Activated CD8-positive, alpha-beta memory T cell treated with anti-CD3 and anti-CD28 coated beads for 4 hours (primary cell): ENCODE results near the gene BLOC1S3.

ENCODE experiments used
- DNase-seq, 2 donors: peaks; one replicate each; pipeline ENCODE4 v3.0.0-alpha.2; 2020; ENCODE audit warnings: low read depth in 2 of 2

The BLOC1S3 gene

GRCh38 chr19:45178262-45179071, at the start of gene BLOC1S3:
TSS of gene BLOC1S3 (plus strand) at chr19:45178784. CDS start at chr19:45179297, 513 bp downstream.
- DNase-seq: peak; percentile 98 to 100

- no peak for DNase-seq
Observed at GRCh38 chr19:45128806-45129205, 49.8 kb upstream of the BLOC1S3 start.

- DNase-seq: no peak
Observed at GRCh38 chr19:45130236-45130635, 48.3 kb upstream of the BLOC1S3 start.

GRCh38 chr19:45130888-45131615, 47.5 kb upstream of the BLOC1S3 start:
- DNase-seq: no peak

GRCh38 chr19:45133661-45134060, 44.9 kb upstream of the BLOC1S3 start:
- DNase-seq: no peak

- no peak for DNase-seq
Observed at GRCh38 chr19:45135176-45135885, 43.3 kb upstream of the BLOC1S3 start.

GRCh38 chr19:45136507-45137178, 41.9 kb upstream of the BLOC1S3 start:
- no peak for DNase-seq

GRCh38 chr19:45137179-45137761, 41.3 kb upstream of the BLOC1S3 start:
- no peak for DNase-seq

GRCh38 chr19:45138303-45138751, 40.3 kb upstream of the BLOC1S3 start:
- DNase-seq: no peak

- no peak for DNase-seq
Observed at GRCh38 chr19:45139286-45140143, 39.1 kb upstream of the BLOC1S3 start.

- DNase-seq: no peak
Observed at GRCh38 chr19:45140144-45140503, 38.5 kb upstream of the BLOC1S3 start.

GRCh38 chr19:45140533-45140932, 38.1 kb upstream of the BLOC1S3 start:
- DNase-seq: no peak

- no peak for DNase-seq
Observed at GRCh38 chr19:45141203-45141900, 37.2 kb upstream of the BLOC1S3 start.

- DNase-seq: no peak
Observed at GRCh38 chr19:45142016-45142725, 36.4 kb upstream of the BLOC1S3 start.

GRCh38 chr19:45142726-45143110, 35.9 kb upstream of the BLOC1S3 start:
- DNase-seq: no peak

GRCh38 chr19:45144431-45145269, 33.9 kb upstream of the BLOC1S3 start:
- no peak for DNase-seq

- DNase-seq: no peak
Observed at GRCh38 chr19:45145270-45146189, 33.1 kb upstream of the BLOC1S3 start.
